ENCODE measurements around the gene TEKT5.
"Not testable (repeated sequence)": the region's sequence is repeated elsewhere in the genome, so short reads cannot be mapped to it uniquely, and the experiment has no call there.

TEKT5 gene

DNA sequence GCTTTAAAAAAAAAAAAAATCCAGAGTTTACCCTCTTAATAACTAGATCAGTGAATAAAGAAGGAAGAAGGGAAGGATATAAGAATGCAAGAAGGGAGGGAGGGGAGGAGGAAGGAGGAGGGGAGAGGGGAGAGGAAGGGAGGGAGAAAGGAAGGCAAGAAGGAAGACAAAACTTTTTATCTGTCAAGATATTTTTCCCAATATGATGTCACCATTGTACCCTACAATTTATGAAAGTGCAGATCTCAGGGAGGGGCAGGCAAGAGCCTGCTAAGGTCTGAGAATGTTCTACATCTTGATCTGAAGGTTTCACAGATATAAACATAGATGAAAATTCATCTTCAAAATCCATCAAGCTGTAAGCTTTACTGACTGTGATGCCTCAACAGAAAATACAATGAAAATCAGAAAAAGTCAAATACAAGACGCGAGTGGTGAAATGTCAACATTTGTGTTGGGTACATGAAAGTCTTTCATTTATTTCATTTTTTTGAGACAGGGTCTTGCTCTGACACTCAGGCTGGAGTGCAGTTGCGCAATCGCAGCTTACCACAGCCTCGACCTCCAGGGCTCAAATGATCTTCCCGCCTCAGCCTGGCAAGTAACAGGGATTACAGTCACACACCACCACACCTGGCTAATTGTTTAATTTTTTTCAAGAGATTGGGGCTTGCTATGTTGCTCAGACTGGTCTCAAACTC, 57.2 kb downstream of the TEKT5 start:
- H3K4me1 ChIP-seq (ENCODE audit: control insufficient read depth, insufficient read depth, low read length) = no peaks in the 10 kb centered on the region
- H3K36me3 ChIP-seq (ENCODE audit: control insufficient read depth, insufficient read depth, low read length) = no peaks in the 10 kb centered on the region
- no peaks in the 10 kb centered on the region for H3K27me3 ChIP-seq (ENCODE audit: control insufficient read depth, insufficient read depth, low read length)
- H3K4me3 ChIP-seq (ENCODE audit: low read length) = no peak overlapping the region
- H3K9ac ChIP-seq (ENCODE audit: low read length) = no peak overlapping the region
- no peak overlapping the region for H3K27ac ChIP-seq (ENCODE audit: low read depth, low read length)

DNA sequence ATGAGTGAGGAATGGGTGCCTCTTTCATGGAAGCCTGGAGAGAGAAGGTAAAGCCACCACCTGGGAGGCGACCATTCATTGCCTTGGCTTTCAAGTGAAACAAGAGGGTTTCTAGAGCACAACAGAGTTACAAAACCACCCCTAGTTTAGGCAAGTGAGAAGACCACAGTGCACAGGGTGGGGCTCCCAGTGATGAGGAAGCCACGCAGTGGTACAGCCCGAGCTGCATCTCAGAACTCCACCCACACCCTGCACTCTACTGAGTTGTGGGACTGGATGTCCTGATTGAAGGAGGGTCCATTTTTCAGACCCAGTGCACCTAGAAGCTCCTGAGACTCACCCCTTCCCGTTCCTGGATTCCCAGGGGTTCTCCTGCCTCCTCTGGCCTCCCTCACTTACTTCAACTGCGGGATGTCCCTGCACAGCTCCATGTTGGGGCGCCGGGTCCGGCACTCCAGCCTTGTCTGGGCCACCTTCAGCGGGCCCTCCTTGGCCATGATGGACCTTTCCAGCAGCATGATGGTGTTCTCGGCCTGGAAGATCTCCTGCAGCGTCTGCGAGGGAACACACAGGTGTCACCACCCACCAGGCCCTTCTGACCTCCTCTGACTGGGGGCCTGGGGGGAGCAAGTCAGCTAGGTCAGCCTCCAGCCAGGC, 59.2 kb downstream of the TEKT5 start:
- Histone ChIP-seq H3K27ac (ENCODE audit: low read depth, low read length) (no peak overlapping the region), H3K4me1 (ENCODE audit: control insufficient read depth, insufficient read depth, low read length) (no peaks in the 10 kb centered on the region), H3K36me3 (ENCODE audit: control insufficient read depth, insufficient read depth, low read length) (no peaks in the 10 kb centered on the region), H3K4me3 (ENCODE audit: low read length) (no peak overlapping the region), H3K9ac (ENCODE audit: low read length) (no peak overlapping the region), H3K27me3 (ENCODE audit: control insufficient read depth, insufficient read depth, low read length) (no peaks in the 10 kb centered on the region)

DNA sequence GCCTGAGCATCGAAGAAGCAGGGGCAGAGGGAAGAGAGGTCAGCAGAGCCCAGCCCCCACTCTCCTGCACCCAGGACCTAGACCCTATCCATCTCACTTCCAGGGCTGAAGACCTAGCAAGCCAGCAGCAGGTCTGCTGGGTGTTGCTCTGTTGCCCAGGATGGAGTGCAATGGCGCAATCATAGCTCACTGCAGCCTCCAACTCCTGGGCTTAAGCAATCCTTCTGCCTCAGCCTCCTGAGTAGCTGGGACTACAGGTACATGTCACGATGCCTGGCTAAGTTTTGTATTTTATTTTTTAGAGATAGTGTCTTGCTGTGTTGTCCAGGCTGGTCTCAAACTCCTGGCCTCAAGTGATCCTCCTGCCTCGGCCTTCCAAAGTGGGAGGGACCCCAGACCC, 61.3 kb downstream of the TEKT5 start:
- not testable (repeated sequence) for H3K27ac ChIP-seq (ENCODE audit: low read depth, low read length); H3K4me3 ChIP-seq (ENCODE audit: low read length); H3K27me3 ChIP-seq (ENCODE audit: control insufficient read depth, insufficient read depth, low read length); H3K9ac ChIP-seq (ENCODE audit: low read length); H3K4me1 ChIP-seq (ENCODE audit: control insufficient read depth, insufficient read depth, low read length); H3K36me3 ChIP-seq (ENCODE audit: control insufficient read depth, insufficient read depth, low read length)

DNA sequence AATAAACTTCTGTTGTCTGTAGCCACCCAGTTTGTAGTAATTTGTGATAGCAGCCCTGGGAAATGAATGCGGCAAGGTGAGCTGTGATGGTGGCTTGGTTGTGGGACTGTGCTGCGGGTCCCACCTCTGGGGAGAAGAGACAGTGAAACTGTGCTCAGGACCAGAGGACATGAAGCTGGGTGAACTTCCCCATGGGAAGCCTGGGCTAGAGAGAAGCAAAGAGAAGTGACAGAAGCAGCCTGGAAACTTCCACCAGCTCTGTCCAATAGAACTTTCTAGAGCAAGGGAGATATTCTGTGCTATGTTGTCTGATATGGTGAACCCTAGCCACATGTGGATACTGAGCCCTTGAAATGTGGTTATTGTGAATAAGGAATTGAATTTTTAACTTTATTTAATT, 62.8 kb downstream of the TEKT5 start:
- Histone ChIP-seq H3K4me3 (ENCODE audit: low read length) (no peak overlapping the region), H3K9ac (ENCODE audit: low read length) (no peak overlapping the region), H3K27ac (ENCODE audit: low read depth, low read length) (no peak overlapping the region), H3K4me1 (ENCODE audit: control insufficient read depth, insufficient read depth, low read length) (no peaks in the 10 kb centered on the region), H3K36me3 (ENCODE audit: control insufficient read depth, insufficient read depth, low read length) (no peaks in the 10 kb centered on the region), H3K27me3 (ENCODE audit: control insufficient read depth, insufficient read depth, low read length) (no peaks in the 10 kb centered on the region)

DNA sequence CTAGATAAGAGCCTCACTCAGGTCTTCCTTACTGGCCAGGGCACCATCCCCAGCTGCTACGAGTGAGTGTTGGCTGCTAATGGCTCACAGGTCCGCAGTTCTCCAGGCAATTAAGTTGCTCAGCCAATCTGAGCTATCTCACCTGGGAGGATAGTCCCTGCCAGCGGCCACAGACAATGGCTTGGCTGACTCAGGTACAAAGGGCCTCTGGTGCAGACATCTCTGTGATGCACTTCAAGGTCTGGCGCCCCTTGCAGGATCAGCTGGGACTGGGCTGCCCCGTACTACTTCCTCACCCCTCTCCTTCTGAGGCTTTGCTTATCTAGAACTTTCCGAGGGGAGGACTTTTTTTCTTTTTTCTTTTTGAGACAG, 65.2 kb downstream of the TEKT5 start:
- H3K9ac ChIP-seq (ENCODE audit: low read length) = no peak overlapping the region
- H3K4me1 ChIP-seq (ENCODE audit: control insufficient read depth, insufficient read depth, low read length) = no peaks in the 10 kb centered on the region
- H3K4me3 ChIP-seq (ENCODE audit: low read length) = no peak overlapping the region
- H3K36me3 ChIP-seq (ENCODE audit: control insufficient read depth, insufficient read depth, low read length) = no peaks in the 10 kb centered on the region
- no peaks in the 10 kb centered on the region for H3K27me3 ChIP-seq (ENCODE audit: control insufficient read depth, insufficient read depth, low read length)
- no peak overlapping the region for H3K27ac ChIP-seq (ENCODE audit: low read depth, low read length)

DNA sequence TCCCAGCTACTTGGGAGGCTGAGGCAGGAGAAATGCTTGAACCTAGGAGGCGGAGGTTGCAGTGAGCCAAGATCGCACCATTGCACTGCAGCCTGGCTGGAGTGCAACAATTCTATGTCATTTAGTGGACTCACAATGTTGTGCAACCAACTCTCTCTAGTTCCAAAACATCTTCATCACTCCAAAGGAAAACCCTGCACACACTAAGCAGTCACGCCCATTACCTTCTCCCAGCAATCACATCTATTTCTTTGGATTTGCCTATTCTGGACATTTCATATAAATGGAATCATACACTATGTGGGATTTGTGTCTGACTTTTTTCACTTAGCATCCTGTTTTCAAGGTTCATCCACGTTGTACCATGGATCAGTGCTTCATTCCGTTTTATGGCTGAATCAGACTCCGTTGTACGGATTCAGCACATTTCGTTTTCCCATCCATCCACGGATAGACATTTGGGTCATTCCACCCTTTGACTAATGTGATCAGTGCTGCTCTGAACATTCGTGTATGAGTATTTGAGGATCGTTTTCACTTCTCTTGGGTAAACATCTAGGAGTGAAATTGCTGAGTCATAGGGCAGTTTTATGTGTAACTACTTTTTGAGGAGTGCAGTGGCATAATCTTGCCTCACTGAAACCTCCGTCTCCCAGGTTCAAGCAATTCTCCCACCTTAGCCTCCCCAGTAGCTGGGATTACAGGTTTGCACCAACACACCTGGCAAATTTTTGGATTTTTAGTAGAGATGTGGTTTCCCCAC, 69.0 kb downstream of the TEKT5 start:
- no peak overlapping the region for H3K27ac ChIP-seq (ENCODE audit: low read depth, low read length)

DNA sequence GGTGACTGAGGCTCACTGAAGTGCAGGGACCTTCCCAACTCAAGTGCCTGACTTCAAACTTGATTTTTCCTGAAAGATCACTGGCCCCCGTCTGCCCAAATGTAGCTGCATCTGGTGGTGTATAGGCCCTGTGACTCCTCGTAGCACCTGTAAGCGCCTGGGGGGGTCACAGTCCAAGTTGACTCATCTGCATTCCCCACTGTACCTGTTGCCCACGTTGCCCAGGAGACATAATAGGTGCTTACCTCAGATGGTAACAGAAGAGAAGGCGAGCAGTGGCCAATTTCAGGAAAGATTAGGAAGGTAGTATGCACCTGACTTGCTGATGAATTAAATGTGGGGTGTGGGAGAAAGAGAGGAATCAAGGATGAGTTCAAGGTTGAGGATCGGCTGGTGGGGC, 70.2 kb downstream of the TEKT5 start:
- H3K36me3 ChIP-seq (ENCODE audit: control insufficient read depth, insufficient read depth, low read length) = no peaks in the 10 kb centered on the region
- H3K9ac ChIP-seq (ENCODE audit: low read length) = no peak overlapping the region
- H3K27ac ChIP-seq (ENCODE audit: low read depth, low read length) = no peak overlapping the region
- H3K4me1 ChIP-seq (ENCODE audit: control insufficient read depth, insufficient read depth, low read length) = no peaks in the 10 kb centered on the region
- no peak overlapping the region for H3K4me3 ChIP-seq (ENCODE audit: low read length)
- H3K27me3 ChIP-seq (ENCODE audit: control insufficient read depth, insufficient read depth, low read length) = no peaks in the 10 kb centered on the region

More for the DNA sequence above, 69.0 kb downstream of the TEKT5 start:
- Histone ChIP-seq H3K4me3 (ENCODE audit: low read length) (no peak overlapping the region), H3K27me3 (ENCODE audit: control insufficient read depth, insufficient read depth, low read length) (no peaks in the 10 kb centered on the region), H3K9ac (ENCODE audit: low read length) (no peak overlapping the region), H3K4me1 (ENCODE audit: control insufficient read depth, insufficient read depth, low read length) (no peaks in the 10 kb centered on the region), H3K36me3 (ENCODE audit: control insufficient read depth, insufficient read depth, low read length) (no peaks in the 10 kb centered on the region)

DNA sequence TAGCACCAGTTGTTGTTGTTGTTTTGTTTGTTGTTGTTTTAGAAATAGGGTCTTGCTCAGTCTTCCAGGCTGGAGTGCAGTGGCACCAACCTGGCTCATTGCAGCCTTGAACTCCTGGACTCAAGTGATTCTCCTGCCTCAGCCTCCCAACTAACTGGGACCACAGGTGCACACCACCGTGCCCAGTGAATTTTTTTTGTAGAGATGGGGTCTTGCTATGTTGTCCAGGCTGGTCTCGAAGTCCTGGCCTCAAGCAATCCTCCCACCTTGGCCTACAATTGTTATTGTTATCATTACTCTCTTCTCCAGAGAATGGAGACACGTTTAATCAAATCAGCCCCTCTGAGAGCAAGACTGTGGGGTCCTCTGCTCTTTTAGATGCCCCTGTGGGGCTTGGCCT, 71.7 kb downstream of the TEKT5 start:
- H3K36me3 ChIP-seq (ENCODE audit: control insufficient read depth, insufficient read depth, low read length) = no peaks in the 10 kb centered on the region
- H3K4me3 ChIP-seq (ENCODE audit: low read length) = no peak overlapping the region
- H3K9ac ChIP-seq (ENCODE audit: low read length) = no peak overlapping the region
- H3K27me3 ChIP-seq (ENCODE audit: control insufficient read depth, insufficient read depth, low read length) = no peaks in the 10 kb centered on the region
- no peak overlapping the region for H3K27ac ChIP-seq (ENCODE audit: low read depth, low read length)
- no peaks in the 10 kb centered on the region for H3K4me1 ChIP-seq (ENCODE audit: control insufficient read depth, insufficient read depth, low read length)

DNA sequence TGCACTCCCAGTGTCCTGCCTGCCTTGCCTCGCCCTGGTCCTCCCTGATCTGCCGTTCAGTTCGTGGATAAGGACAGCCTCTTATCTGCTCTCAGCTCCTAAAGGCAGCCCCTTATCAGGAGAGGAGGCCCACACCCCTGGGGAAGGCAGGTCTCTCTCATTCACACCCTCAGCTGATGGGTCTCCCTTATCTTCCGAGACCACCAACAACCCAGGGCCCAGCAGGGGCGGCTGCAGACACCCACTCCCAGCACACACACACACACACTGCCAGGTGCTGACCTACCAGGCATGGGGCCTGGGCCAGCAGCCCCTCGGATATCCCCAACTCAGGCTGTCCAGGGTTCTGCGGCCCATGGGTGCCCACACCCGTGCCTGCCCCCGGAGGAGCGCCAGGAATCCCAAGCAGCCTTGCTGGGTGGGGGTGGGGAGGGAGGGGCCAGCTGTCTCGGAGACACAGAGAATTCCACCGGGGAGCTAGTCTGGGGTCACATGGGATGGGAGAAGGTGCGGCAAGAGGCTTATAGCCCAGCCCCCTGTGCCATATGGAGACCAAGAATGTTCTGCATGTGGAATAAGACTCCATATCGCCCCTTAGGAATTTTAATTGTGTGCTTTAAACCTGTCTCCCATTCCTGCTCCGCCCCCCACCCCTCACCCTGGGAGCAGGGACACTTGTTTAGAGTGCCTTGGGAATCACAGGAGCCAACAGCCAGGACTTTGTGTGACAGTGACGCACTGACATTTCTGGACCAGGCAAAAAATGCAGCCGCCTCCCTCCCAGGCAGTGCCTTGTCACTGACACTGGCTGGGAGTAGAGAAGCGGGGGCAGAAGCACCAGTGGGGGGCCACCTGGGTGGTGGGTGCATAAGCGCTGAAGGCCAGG, 72.5 kb downstream of the TEKT5 start:
- Histone ChIP-seq H3K4me1 (ENCODE audit: control insufficient read depth, insufficient read depth, low read length) (no peaks in the 10 kb centered on the region), H3K27me3 (ENCODE audit: control insufficient read depth, insufficient read depth, low read length) (no peaks in the 10 kb centered on the region), H3K27ac (ENCODE audit: low read depth, low read length) (no peak overlapping the region), H3K9ac (ENCODE audit: low read length) (no peak overlapping the region), H3K4me3 (ENCODE audit: low read length) (no peak overlapping the region), H3K36me3 (ENCODE audit: control insufficient read depth, insufficient read depth, low read length) (no peaks in the 10 kb centered on the region)

DNA sequence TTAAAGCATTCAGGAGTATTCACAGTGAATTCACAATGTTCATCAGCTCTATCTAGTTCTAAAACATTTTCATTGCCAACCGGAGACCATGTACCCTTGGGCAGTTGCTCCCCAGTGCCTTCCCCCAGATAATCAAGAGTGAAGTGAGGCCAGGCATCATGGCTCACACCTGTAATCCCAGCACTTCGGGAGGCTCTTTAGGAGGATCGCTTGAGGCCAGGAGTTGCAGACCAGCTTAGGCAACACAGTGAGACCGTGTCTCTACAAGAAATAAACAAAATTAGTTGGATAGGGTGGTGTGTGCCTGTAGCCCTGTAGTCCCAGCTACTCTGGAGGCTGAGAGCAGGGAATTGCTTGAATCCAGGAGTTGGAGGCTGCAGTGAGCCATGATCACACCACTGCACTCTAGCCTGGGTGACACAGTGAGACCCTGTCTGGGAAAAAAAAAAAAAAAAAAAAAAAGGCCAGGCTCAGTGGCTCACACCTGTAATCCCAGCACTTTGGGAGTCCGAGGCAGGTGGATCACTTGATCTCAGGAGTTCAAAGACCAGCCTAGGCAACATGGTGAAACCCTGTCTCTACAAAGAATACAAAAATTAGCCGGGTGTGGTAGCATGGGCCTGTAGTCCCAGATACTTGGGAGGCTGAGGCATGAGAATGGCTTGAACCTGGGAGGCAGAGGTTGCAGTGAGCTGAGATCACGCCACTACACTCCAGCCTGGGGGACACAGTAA, 73.3 kb downstream of the TEKT5 start:
- not testable (repeated sequence) for H3K9ac ChIP-seq (ENCODE audit: low read length); H3K27ac ChIP-seq (ENCODE audit: low read depth, low read length); H3K4me3 ChIP-seq (ENCODE audit: low read length); H3K4me1 ChIP-seq (ENCODE audit: control insufficient read depth, insufficient read depth, low read length); H3K36me3 ChIP-seq (ENCODE audit: control insufficient read depth, insufficient read depth, low read length); H3K27me3 ChIP-seq (ENCODE audit: control insufficient read depth, insufficient read depth, low read length)

DNA sequence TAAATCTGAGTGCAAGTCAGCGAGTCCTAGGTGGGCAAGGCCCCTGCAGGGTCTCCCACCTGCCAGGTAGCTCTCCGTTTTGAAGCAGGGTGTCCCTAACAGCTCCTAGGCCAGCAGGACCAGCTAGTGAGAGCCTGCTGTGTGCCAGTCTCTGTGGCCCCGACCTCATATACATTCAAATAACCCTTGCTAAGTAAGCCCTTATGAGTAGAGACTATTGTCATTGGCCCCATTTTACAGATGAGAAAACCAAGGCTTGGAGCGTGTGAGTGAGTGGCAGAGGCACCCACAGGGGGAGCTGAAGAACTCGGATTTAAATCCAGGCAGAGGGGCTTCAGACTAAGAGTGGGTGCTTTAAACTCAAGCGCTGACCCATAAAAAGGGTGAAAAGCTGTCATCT, 74.6 kb downstream of the TEKT5 start:
- H3K27me3 ChIP-seq (ENCODE audit: control insufficient read depth, insufficient read depth, low read length) = no peaks in the 10 kb centered on the region
- H3K4me3 ChIP-seq (ENCODE audit: low read length) = peak overlapping the region; percentile 14
- H3K27ac ChIP-seq (ENCODE audit: low read depth, low read length) = no peak overlapping the region
- H3K9ac ChIP-seq (ENCODE audit: low read length) = no peak overlapping the region
- H3K36me3 ChIP-seq (ENCODE audit: control insufficient read depth, insufficient read depth, low read length) = no peaks in the 10 kb centered on the region
- H3K4me1 ChIP-seq (ENCODE audit: control insufficient read depth, insufficient read depth, low read length) = peaks cover 2% of the 10 kb centered on the region
